DND-41 (cell line): ENCODE data around the gene TAL1.
"Not testable (repeated sequence)": the region's sequence is repeated elsewhere in the genome, so short reads cannot be mapped to it uniquely, and the experiment has no call there.

Experiments
- ATAC-seq: fragments of 200-7000 bp; cut with Tn5 transposase; 3 replicates; pipeline ENCODE4 v1.9.1; 2021; ENCODE audit warnings: low read depth; ENCODE audit not compliant: insufficient read depth
- DNase-seq: peaks from one replicate; pipeline ENCODE4 v3.0.0-alpha.2; 2020
- H2AFZ ChIP-seq: 2 replicates; pipeline ENCODE4 v1.6.0; 2012; ENCODE audit warnings: low read depth, low read length
- H3K27ac ChIP-seq: 2 replicates; pipeline ENCODE4 v1.5.1; 2012; ENCODE audit warnings: low read length, inconsistent platforms
- H3K27me3 ChIP-seq: fragments of 200-600 bp; sonication (generic); 2 replicates; pipeline ENCODE4 v1.6.0; 2012; ENCODE audit warnings: low read length, mild to moderate bottlenecking, inconsistent platforms; ENCODE audit not compliant: insufficient read depth, poor library complexity
- H3K36me3 ChIP-seq: 2 replicates; pipeline ENCODE4 v1.5.1; 2012; ENCODE audit warnings: low read length, inconsistent platforms; ENCODE audit not compliant: insufficient read depth
- H3K4me1 ChIP-seq: 2 replicates; pipeline ENCODE4 v1.5.1; 2012; ENCODE audit warnings: mild to moderate bottlenecking, low read length; ENCODE audit not compliant: insufficient read depth
- H3K4me2 ChIP-seq: 2 replicates; pipeline ENCODE4 v1.6.0; 2012; ENCODE audit warnings: mild to moderate bottlenecking, moderate library complexity, low read length, inconsistent platforms; ENCODE audit not compliant: insufficient read depth
- H3K4me3 ChIP-seq, 2 experiments: fragments of 200-600 bp in 1 of 2; shearing (Covaris generic) in 1 of 2; 2 replicates each; pipeline ENCODE4 v1.5.1; 2012 to 2016; ENCODE audit warnings: inconsistent platforms in 2 of 2, low read length in 2 of 2, mild to moderate bottlenecking in 2 of 2, low read depth in 1 of 2, moderate library complexity in 1 of 2
- H3K79me2 ChIP-seq: 2 replicates; pipeline ENCODE4 v1.6.0; 2012; ENCODE audit warnings: low read length, inconsistent platforms; ENCODE audit not compliant: insufficient read depth
- H3K9ac ChIP-seq: 2 replicates; pipeline ENCODE4 v1.6.0; 2012; ENCODE audit warnings: low read depth, mild to moderate bottlenecking, inconsistent platforms, low read length, moderate library complexity
- H3K9me3 ChIP-seq: 2 replicates; pipeline ENCODE4 v1.5.1; 2012; ENCODE audit warnings: low read length, moderate library complexity, mild to moderate bottlenecking, inconsistent platforms; ENCODE audit not compliant: insufficient read depth, severe bottlenecking
- H4K20me1 ChIP-seq: 2 replicates; pipeline ENCODE4 v1.6.0; 2012; ENCODE audit warnings: low read length; ENCODE audit not compliant: insufficient read depth
- CTCF ChIP-seq: IDR thresholded peaks from 2 replicates; pipeline ENCODE4 v1.5.1; 2012; ENCODE audit warnings: borderline replicate concordance, low read length, moderate library complexity, mild to moderate bottlenecking; ENCODE audit not compliant: poor library complexity, severe bottlenecking; ENCODE audit errors: extremely low read depth
- EZH2 ChIP-seq: IDR thresholded peaks from 3 replicates; pipeline ENCODE4 v1.6.1; 2012; ENCODE audit warnings: borderline replicate concordance, low read depth, mild to moderate bottlenecking, moderate library complexity, low read length, inconsistent platforms; ENCODE audit not compliant: severe bottlenecking

The TAL1 gene

GRCh38 chr1:47209091-47209490 lies 22.9 kb downstream of the TAL1 start:
- ATAC-seq (no peak), DNase-seq (no peak)
- H3K79me2 ChIP-seq, result no peaks in the 10 kb centered on the region
- H3K9ac ChIP-seq, result no peak overlapping the region
- TF ChIP-seq EZH2, result no peak
- no peaks in the 10 kb centered on the region for H3K36me3 ChIP-seq
- no peaks in the 10 kb centered on the region for H4K20me1 ChIP-seq
- no peak overlapping the region for H3K4me2 ChIP-seq
- H3K4me1 ChIP-seq, result no peaks in the 10 kb centered on the region
- no peaks in the 10 kb centered on the region for H3K9me3 ChIP-seq
- H3K4me3 ChIP-seq, result no peak overlapping the region
- H3K27me3 ChIP-seq, result peaks cover 9% of the 10 kb centered on the region
- no peak overlapping the region for H3K27ac ChIP-seq
- H2AFZ ChIP-seq, result no peak overlapping the region

DNA sequence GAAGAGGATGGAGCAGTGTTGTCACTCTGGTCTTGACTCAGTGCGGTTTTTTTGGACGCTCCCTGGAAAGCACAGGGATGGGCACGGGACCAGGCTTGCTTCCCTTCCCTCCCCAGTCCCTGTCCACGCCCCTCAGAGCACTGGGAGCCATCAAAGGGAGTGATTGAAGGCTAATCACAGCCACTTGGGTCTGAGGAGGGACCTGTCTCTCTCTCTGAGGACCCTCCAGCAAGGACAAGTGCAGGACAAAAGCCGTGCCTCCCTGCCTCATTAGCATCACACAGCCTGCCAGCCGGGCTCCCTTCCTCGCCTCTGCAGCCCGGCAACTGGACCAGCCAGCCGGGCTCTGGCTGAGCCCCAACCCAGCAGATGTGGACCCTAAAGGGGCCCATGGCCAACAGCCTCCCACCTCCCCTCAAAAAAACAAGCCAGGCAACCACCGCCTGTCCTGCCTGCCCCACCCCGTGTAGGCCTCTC lies 23.6 kb downstream of the TAL1 start:
- H2AFZ ChIP-seq, result no peak overlapping the region
- no peaks in the 10 kb centered on the region for H3K36me3 ChIP-seq
- H4K20me1 ChIP-seq, result no peaks in the 10 kb centered on the region
- no peak overlapping the region for H3K4me2 ChIP-seq
- DNase-seq (no peak), ATAC-seq (no peak)
- H3K79me2 ChIP-seq, result no peaks in the 10 kb centered on the region
- no peak overlapping the region for H3K4me3 ChIP-seq
- peaks cover 12% of the 10 kb centered on the region for H3K27me3 ChIP-seq
- no peak overlapping the region for H3K9ac ChIP-seq
- TF ChIP-seq EZH2, result no peak
- no peak for TF ChIP-seq CTCF
- H3K9me3 ChIP-seq, result no peaks in the 10 kb centered on the region
- no peaks in the 10 kb centered on the region for H3K4me1 ChIP-seq
- H3K27ac ChIP-seq, result no peak overlapping the region

DNA sequence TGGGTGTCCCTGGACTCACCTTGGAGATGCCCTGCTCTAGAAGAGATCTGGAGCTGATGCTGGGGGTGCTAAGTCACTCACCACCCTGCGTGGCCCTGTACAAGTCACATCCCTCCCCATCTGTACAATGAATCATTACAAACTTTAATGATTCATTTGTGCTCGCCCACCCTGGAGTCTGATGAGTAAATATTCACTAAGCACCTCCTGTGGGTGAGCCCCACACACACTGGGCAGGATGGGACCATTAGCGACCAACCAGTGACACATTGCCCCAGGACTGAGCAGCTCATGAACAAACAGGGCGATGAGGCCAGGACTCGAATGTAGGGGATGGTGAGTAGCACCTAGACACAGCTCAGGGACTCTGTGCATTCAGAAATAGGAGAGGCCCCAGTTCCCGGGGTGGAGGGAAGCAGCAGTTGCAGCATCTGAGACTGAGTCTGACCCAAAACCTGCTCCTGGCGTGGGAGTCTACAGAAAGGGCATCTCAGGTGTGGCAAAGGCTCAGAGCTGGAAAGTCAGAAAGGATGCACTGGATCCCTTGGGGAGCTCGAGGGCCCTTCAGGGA lies 24.1 kb downstream of the TAL1 start:
- Histone ChIP-seq H3K79me2 (no peaks in the 10 kb centered on the region), H3K27ac (no peak overlapping the region), H3K4me1 (no peaks in the 10 kb centered on the region), H3K36me3 (no peaks in the 10 kb centered on the region), H2AFZ (no peak overlapping the region), H3K4me2 (no peak overlapping the region), H3K9ac (no peak overlapping the region), H3K9me3 (no peaks in the 10 kb centered on the region), H3K27me3 (peaks cover 12% of the 10 kb centered on the region), H4K20me1 (no peaks in the 10 kb centered on the region), H3K4me3 (no peak overlapping the region)
- TF ChIP-seq CTCF (no peak), EZH2 (no peak)
- DNase-seq, result no peak
- ATAC-seq, result no peak

DNA sequence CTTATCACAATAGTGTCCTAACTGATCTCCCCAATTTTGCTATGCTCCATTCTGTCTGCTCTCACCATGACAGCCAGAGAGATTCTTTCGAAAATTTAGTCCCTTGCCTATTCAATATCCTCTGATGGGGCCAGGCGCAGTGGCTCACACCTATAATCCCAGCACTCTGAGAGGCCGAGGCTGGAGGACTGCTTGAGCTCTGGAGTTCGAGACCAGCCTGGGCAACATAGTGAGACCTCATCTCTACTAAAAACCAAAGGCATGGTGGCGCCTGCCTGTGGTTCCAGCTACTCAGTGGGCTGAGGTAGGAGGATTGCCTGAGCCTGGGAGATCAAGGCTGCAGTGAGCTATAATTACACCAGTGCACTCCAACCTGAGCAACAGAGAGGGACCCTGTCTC lies 26.1 kb downstream of the TAL1 start:
- Histone ChIP-seq H3K4me2 (no peak overlapping the region), H3K4me1 (no peaks in the 10 kb centered on the region), H3K27me3 (peaks cover 12% of the 10 kb centered on the region), H3K27ac (no peak overlapping the region), H3K4me3 (no peak overlapping the region), H3K36me3 (no peaks in the 10 kb centered on the region), H3K79me2 (no peaks in the 10 kb centered on the region), H2AFZ (no peak overlapping the region), H3K9me3 (no peaks in the 10 kb centered on the region), H3K9ac (no peak overlapping the region), H4K20me1 (no peaks in the 10 kb centered on the region)
- ATAC-seq (no peak), DNase-seq (no peak)
- TF ChIP-seq CTCF, result no peak
- TF ChIP-seq EZH2, result no peak

DNA sequence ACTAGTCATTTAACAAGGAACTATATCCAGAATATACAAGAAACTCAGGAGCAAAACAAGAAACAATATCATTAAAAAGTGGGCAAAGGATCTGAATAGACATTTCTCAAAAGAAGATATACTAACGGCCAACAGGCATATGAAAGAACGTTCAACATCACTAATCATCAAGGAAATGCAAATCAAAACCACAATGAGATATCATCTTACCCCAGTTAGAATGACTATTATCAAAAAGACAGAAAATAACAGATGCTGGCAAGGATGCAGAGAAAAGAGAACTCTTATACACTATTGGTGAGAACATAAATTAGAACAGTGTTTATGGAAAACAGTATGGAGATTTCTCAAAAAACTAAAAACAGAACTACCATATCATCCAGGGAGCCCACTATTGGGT lies 28.5 kb downstream of the TAL1 start:
- DNase-seq, H4K20me1 ChIP-seq, H3K79me2 ChIP-seq, H3K4me3 ChIP-seq, H3K9ac ChIP-seq, H3K4me2 ChIP-seq, H3K27me3 ChIP-seq, H2AFZ ChIP-seq, H3K36me3 ChIP-seq, H3K9me3 ChIP-seq, H3K4me1 ChIP-seq, H3K27ac ChIP-seq, ATAC-seq: not testable (repeated sequence)
